SKM-1 treated with dmso at 0.1 percent for 144 hours (cell line): Measurements from ENCODE around the gene BORA.
A peak's percentile ranks its signal among the peaks of the same experiment; 100 is the strongest.
"Not testable (repeated sequence)": the region's sequence is repeated elsewhere in the genome, so short reads cannot be mapped to it uniquely, and the experiment has no call there.

Experiments used
- DNase-seq: peaks from one replicate; lab custom pipeline; 2025; ENCODE audit not compliant: unreplicated experiment; lab: John Stamatoyannopoulos, UW

The BORA gene

DNA sequence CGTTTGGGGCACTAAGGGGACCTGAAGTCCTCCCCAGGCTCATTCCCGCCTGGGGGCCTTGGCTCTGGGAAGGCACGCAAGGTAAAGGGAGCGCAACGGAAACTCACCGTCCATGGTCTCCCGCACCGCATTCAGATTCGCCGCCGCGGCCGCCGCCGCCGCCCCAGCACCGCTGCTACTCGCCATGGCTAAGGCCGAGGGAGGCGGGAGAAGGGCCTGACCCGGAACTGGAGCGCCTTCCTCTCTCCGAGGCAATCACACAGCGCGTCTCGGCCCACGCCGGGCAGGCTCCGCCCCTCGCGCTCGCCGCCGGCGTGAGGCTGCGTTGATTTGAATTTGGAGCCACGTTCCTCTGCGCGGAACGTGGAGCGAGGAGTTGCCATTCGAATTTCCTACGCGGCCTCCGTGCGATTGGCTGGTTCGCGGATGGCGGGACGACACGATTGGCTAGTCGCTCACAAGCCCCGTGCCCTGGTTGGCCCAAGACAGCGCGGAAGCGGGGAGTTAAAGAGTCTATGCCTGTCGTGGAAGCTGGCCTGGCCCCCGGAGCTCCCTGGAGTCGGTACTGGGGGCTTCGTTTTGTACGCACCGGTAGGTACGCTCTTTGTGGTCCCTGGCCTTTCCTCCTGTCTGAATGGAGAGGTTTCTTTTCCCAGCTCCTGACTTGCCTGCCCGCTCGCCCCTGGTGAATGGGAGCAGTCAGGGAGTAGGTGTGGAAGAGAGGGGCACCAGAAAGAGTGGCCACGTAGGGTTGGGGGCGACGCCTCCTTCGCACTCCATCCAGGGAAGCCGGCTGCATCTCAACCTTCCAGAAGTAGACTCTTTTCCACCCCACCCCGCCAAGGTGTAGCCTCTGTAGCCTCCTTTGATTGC is at the start of gene BORA, which contains the start of gene MZT1:
BORA (plus strand) TSS at position 507 of the 873 bp plus-strand sequence. CDS start 1,018 bp downstream, outside the sequence.
MZT1 (minus strand) TSS at position 213 of the 873 bp plus-strand sequence; CDS start at position 186, 27 bp downstream.
- DNase-seq: peak; percentile 97

DNA sequence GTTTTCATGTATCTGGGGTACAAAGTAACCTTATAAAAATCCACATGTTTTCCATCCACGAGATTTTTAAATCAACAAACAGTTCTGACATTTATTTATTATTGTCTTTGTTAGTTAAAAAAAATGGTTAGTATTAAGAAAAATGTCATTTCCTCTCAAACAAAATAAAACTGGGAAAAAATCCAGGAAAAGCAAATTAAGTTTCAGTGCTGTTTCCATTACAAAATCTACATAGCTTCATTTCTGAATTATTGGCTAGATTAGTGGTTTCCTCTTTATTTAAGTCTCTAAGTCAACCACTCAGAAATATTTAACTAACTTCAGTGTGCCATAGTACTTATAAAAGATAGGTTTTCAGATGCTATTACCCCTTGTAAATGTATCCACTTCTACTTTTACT is 49.4 kb upstream of the BORA start:
- no peak for DNase-seq

DNA sequence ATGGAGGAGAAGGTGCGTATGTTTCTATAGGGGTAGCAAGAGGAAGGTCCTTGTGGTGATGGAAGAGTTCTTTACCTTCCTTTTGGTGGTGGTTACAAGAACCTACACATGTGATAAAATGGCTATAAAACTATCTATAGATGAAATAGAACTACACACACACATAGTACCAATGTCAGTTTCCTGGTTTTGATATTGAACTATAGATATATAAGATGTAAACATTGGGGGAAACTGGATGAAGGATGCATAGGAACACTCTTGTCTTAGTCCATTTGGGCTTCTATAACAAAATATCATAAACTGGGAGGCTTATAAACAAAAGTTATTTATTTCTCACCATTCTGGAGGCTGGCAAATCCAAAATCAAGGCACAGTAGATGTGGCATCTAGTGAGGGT is 47.4 kb upstream of the BORA start:
- no peak for DNase-seq

GRCh38 chr13:72686766-72687165 is 41.0 kb upstream of the BORA start:
- no peak for DNase-seq

DNA sequence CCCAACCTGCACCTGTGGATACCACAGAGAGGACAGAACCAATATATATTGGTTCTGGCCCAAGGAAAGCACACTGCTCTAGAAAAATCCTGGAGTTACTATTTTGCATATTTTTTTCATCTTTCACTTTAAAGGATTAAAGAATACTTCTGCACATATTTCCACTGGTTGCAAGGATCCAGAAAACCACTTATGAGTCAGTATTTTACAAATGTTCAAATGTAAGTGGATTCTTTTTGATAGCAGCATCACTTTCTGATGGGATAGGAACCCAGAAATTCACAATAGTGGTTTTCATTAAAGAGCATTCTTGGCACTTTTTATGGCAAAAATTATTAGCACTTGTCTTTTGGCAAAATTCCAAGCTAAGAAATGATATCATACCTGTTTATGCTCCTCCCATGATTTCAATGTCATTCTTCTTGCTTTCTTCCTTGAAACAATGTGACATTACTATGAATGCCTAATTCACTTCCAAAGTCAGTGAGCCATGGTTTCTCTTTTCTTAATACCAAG is 38.5 kb upstream of the BORA start:
- DNase-seq: no peak

- no peak for DNase-seq
Measured at GRCh38 chr13:72692884-72693514, 34.7 kb upstream of the BORA start.

- no peak for DNase-seq
Measured at GRCh38 chr13:72693832-72694231, 33.9 kb upstream of the BORA start.

- DNase-seq: no peak
Measured at GRCh38 chr13:72694314-72694713, 33.4 kb upstream of the BORA start.

DNA sequence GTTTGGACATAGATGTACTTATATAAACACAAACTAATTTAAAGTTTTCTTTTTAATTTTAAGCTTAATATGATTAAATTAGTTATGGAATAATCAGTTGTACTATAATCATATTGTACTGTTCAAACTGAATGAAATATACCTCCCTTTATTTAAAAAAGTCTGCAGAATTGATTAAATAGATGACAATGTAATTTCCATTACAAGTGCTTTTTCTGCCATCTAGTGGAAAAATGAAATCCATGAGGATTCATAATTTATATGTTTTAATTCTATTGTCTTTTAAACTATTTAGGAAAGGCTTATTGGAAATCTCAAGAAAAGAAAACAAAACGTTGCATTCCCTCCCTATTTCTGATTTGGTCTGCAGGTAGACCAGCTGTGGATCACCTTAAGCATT is 31.1 kb upstream of the BORA start:
- DNase-seq: no peak

- no peak for DNase-seq
Measured at GRCh38 chr13:72698164-72698563, 29.6 kb upstream of the BORA start.

DNA sequence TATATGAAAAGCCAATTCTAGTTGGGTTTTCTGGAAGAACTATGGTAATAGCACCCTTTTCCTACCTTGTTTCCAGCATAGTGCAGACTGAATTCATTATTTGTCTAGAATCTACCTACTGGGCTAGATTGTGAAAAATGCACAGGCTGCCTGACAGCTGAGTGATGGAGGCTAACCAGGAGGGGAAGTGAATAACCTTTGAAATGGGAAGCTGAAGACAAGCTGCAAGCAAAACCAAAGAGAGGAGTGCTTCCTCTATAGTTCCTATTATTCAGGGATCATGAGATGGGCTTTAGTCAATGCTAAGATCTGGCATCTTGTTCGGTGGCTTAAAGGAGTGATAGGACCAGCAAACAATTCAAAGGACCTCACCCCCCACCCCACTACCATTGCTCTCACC is 27.2 kb upstream of the BORA start:
- peak; percentile 38 for DNase-seq

DNA sequence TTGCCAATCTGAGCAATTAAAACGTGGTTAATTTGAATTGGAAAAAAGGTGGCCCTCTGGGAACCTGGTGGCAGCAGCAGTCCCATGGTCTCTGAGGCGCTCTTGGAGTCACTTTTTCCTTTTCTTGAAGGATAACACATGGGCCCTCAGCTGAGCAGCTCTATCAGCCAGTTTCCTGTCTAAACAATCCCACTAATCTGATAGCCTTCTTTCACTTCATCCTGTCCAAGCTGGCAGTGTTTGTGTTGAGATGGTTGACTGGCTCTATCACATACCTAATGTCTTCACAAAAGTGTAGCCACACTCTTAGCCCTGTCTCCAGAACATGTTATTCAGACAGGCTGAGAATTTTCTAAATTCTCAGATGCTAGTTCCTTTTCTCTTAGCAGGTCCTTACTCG is 10.9 kb upstream of the BORA start:
- no peak for DNase-seq

- not testable (repeated sequence) for DNase-seq
Measured at GRCh38 chr13:72726185-72726584, 1.5 kb upstream of the BORA start.

DNA sequence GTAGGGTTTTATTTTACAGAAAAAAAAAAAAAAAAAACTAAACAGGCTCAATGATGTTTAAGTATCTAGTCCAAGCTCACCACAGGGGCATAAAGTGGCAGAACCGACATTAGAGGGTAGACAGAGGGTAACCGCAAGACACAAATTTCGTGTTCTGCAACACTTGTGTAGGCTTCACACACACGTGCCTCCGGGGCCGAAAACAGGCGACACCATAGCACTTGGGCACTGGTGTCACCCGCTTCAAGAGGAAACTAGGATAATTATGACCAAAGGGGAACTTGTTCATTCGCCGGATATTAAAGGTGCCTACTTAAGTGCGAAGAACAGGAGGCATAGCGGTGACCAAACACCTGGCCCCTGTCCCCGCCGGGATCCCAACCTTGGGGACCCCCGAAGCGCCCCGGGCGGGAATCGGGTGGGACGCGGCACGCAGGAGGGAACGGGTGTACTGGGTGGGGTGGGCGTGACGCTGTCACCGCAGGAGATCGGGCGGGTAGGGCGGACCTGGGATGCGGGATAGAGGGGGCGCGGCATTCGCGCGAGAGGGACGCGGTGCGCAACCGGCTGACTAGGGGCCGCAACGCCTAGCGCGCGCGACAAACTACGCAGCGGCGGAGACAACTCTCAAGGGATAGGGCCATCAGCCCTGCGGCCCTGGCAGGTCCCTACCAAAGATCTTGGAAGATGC is 852 bp upstream of the BORA start:
- DNase-seq: peak; percentile 42

GRCh38 chr13:72728290-72728605 is 525 bp downstream of the BORA start:
- no peak for DNase-seq

- no peak for DNase-seq
Measured at GRCh38 chr13:72737033-72737432, 9.3 kb downstream of the BORA start.

DNA sequence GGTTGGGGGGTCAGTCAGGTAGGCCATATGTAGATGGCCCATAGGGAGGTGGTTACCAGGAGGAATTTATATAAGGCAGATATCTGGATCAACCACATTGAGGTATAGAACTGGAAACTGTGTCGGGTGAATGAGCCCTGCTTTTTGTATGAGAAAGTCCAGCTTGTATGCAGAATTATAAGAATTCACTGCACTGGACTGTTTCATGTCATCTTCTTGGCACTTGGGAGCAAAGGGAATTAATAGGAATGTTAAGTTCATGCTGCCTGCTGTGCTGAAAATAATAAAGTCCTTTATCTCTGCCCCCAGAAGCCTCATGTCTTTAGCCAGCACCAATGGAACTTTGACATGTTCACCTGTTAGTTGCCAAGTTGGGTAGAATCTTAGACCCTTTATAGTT is 12.3 kb downstream of the BORA start:
- no peak for DNase-seq

DNA sequence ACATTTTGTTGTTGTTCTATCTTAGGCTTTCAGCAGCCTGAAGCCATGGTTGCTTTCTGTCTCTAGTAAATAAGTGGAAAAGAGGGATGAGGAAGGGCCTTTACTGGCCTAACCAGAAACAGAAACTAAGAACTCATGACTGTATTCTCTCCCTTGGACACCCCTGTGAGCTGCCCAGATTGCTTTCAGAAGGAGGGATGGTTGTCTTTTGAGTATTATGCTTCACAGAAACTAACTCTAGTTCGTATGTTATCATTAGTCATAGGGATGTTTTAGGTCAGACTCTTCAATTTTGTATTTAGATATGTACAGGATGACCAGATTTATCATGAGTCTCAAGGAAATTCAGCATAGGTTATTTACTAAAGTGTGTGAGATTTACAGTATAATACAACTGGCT is 17.5 kb downstream of the BORA start:
- DNase-seq: no peak

GRCh38 chr13:72751220-72751619 is 23.5 kb downstream of the BORA start:
- no peak for DNase-seq

DNA sequence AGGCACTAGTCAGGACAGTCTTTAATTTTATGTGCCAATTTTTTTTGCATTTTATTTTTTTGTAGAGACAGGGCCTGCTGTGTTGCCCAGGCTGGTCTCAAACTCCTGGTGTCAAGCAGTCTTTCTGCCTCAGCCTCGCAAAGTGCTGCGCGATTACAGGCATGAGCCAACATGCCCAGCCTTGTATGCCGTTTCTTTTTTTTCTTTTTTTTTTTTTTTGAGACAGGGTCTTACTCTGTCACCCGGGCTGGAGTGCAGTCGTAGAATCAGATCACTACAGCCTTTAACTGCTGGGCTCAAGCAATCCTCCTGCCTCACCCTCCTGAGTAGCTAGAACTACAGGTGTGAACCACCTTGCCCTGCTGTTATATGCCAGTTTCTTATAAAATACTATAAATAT is 26.4 kb downstream of the BORA start:
- no peak for DNase-seq

DNA sequence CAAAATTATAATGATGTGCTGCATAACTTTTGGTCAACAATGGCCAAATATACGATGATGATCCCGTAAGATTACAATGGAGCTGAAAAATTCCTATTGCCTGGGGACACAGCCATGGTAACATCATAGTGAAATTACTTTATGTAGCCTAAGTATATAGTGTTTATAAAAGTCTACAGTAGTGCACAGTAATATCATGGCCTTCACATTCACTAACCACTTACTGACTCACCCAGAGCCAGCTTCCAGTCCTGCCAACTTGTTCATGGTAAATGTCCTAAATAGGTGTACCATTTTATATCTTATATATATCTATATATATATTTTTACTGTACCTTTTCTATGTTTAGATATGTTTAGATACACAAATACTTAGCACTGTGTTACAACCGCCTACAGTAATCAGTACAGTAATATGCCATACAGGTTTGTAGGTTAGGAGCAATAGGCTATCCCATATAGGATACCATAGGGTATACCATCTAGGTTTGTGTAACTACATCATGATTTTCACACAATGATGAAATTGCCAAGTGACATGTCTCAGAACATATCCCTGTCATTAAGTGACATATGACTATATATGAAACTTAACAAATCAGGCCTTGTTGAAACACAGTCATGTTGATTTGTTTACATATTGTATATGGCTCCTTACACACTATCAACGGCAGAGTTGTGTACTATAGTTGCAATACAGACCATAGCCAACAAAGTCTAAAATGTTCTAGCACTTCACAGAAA is 30.2 kb downstream of the BORA start:
- no peak for DNase-seq
